ENCODE results near the gene CCDC81.

Gene CCDC81

GRCh38 chr11:86370171-86370570 is 4.5 kb upstream of the CCDC81 start:
- Histone ChIP-seq H3K27me3 (ENCODE audit: insufficient read depth, low read length) (no peaks in the 10 kb centered on the region), H3K9me3 (ENCODE audit: insufficient read depth, low read depth, low read length) (no peaks in the 10 kb centered on the region), H3K9ac (ENCODE audit: low read length) (no peak overlapping the region), H2BK5ac (ENCODE audit: low read depth, low read length, poor library complexity) (no peak overlapping the region), H3K18ac (ENCODE audit: low read length) (no peak overlapping the region), H3K4me1 (ENCODE audit: control insufficient read depth in 1 of 2, insufficient read depth in 2 of 2, low read length in 2 of 2) (peaks cover 3 to 6% of the 10 kb centered on the region in 2 experiments), H2BK12ac (ENCODE audit: low read length) (no peak overlapping the region), H3K4ac (ENCODE audit: low read depth, low read length) (no peak overlapping the region), H3K14ac (ENCODE audit: low read length) (no peak overlapping the region), H4K8ac (ENCODE audit: low read depth, low read length) (no peak overlapping the region), H3K4me2 (ENCODE audit: low read length) (no peak overlapping the region), H4K12ac (ENCODE audit: low read depth, low read length) (no peak overlapping the region), H2AFZ (ENCODE audit: insufficient read depth, low read length, poor library complexity) (no peak overlapping the region), H3K36me3 (ENCODE audit: control insufficient read depth in 1 of 2, insufficient read depth in 2 of 2, low read length in 2 of 2) (no peaks in the 10 kb centered on the region), H3K23ac (ENCODE audit: low read length) (no peak overlapping the region), H3K79me2 (ENCODE audit: control insufficient read depth, insufficient read depth, low read length, poor library complexity) (no peaks in the 10 kb centered on the region), H4K91ac (ENCODE audit: low read depth, low read length) (no peak overlapping the region), H3K4me3 (ENCODE audit: low read depth, low read length) (no peak overlapping the region), H3K27ac (ENCODE audit: low read depth, low read length) (no peak overlapping the region), H2BK120ac (ENCODE audit: insufficient read depth, low read length, poor library complexity) (no peak overlapping the region), H3K79me1 (ENCODE audit: low read length) (peaks cover 6% of the 10 kb centered on the region), H2AK5ac (ENCODE audit: low read length) (peak overlapping the region; percentile 55)
- no peak for DNase-seq
- no CpG with 5 or more reads among the region's 4 CpGs for WGBS (ENCODE audit: extremely low coverage, insufficient coverage, insufficient read length)

- WGBS (ENCODE audit: extremely low coverage, insufficient coverage, insufficient read length): no CpG with 5 or more reads among the region's 6 CpGs
- no peak overlapping the region for H2BK120ac ChIP-seq (ENCODE audit: insufficient read depth, low read length, poor library complexity)
- peak overlapping the region; percentile 13 for H3K4me2 ChIP-seq (ENCODE audit: low read length)
- H3K27me3 ChIP-seq (ENCODE audit: insufficient read depth, low read length): no peaks in the 10 kb centered on the region
- peak overlapping the region; percentile 4 for H4K91ac ChIP-seq (ENCODE audit: low read depth, low read length)
- peak overlapping the region; percentile 32 for H3K27ac ChIP-seq (ENCODE audit: low read depth, low read length)
- peaks cover 3 to 6% of the 10 kb centered on the region in 2 experiments for H3K4me1 ChIP-seq (ENCODE audit: control insufficient read depth in 1 of 2, insufficient read depth in 2 of 2, low read length in 2 of 2)
- H2AFZ ChIP-seq (ENCODE audit: insufficient read depth, low read length, poor library complexity): no peak overlapping the region
- DNase-seq: peak; percentile 79 to 94
- no peak overlapping the region for H2BK12ac ChIP-seq (ENCODE audit: low read length)
- H3K9me3 ChIP-seq (ENCODE audit: insufficient read depth, low read depth, low read length): no peaks in the 10 kb centered on the region
- H4K8ac ChIP-seq (ENCODE audit: low read depth, low read length): no peak overlapping the region
- no peak overlapping the region for H3K4me3 ChIP-seq (ENCODE audit: low read depth, low read length)
- H3K36me3 ChIP-seq (ENCODE audit: control insufficient read depth in 1 of 2, insufficient read depth in 2 of 2, low read length in 2 of 2): no peaks in the 10 kb centered on the region
- H3K14ac ChIP-seq (ENCODE audit: low read length): no peak overlapping the region
- H3K4ac ChIP-seq (ENCODE audit: low read depth, low read length): no peak overlapping the region
- no peak overlapping the region for H3K18ac ChIP-seq (ENCODE audit: low read length)
- H2BK5ac ChIP-seq (ENCODE audit: low read depth, low read length, poor library complexity): no peak overlapping the region
- peaks cover 6% of the 10 kb centered on the region for H3K79me1 ChIP-seq (ENCODE audit: low read length)
- no peak overlapping the region for H3K23ac ChIP-seq (ENCODE audit: low read length)
- no peaks in the 10 kb centered on the region for H3K79me2 ChIP-seq (ENCODE audit: control insufficient read depth, insufficient read depth, low read length, poor library complexity)
- H2AK5ac ChIP-seq (ENCODE audit: low read length): no peak overlapping the region
- H3K9ac ChIP-seq (ENCODE audit: low read length): no peak overlapping the region
- H4K12ac ChIP-seq (ENCODE audit: low read depth, low read length): no peak overlapping the region
These were observed 3.6 kb upstream of the CCDC81 start for GRCh38 chr11:86370922-86371594.

- H2AFZ ChIP-seq (ENCODE audit: insufficient read depth, low read length, poor library complexity): no peak overlapping the region
- no peak overlapping the region for H2AK5ac ChIP-seq (ENCODE audit: low read length)
- WGBS (ENCODE audit: extremely low coverage, insufficient coverage, insufficient read length): no CpG with 5 or more reads among the region's 1 CpG
- H4K8ac ChIP-seq (ENCODE audit: low read depth, low read length): no peak overlapping the region
- no peaks in the 10 kb centered on the region for H3K36me3 ChIP-seq (ENCODE audit: control insufficient read depth in 1 of 2, insufficient read depth in 2 of 2, low read length in 2 of 2)
- no peaks in the 10 kb centered on the region for H3K27me3 ChIP-seq (ENCODE audit: insufficient read depth, low read length)
- no peak overlapping the region for H3K4me3 ChIP-seq (ENCODE audit: low read depth, low read length)
- no peak overlapping the region for H4K12ac ChIP-seq (ENCODE audit: low read depth, low read length)
- H2BK5ac ChIP-seq (ENCODE audit: low read depth, low read length, poor library complexity): no peak overlapping the region
- no peak overlapping the region for H4K91ac ChIP-seq (ENCODE audit: low read depth, low read length)
- no peak overlapping the region for H3K27ac ChIP-seq (ENCODE audit: low read depth, low read length)
- DNase-seq: no peak
- no peak overlapping the region for H3K4me2 ChIP-seq (ENCODE audit: low read length)
- no peak overlapping the region for H3K18ac ChIP-seq (ENCODE audit: low read length)
- H3K14ac ChIP-seq (ENCODE audit: low read length): no peak overlapping the region
- H3K4ac ChIP-seq (ENCODE audit: low read depth, low read length): no peak overlapping the region
- no peaks in the 10 kb centered on the region for H3K79me2 ChIP-seq (ENCODE audit: control insufficient read depth, insufficient read depth, low read length, poor library complexity)
- H3K9ac ChIP-seq (ENCODE audit: low read length): no peak overlapping the region
- no peaks in the 10 kb centered on the region for H3K9me3 ChIP-seq (ENCODE audit: insufficient read depth, low read depth, low read length)
- peaks cover 3 to 6% of the 10 kb centered on the region in 2 experiments for H3K4me1 ChIP-seq (ENCODE audit: control insufficient read depth in 1 of 2, insufficient read depth in 2 of 2, low read length in 2 of 2)
- H3K23ac ChIP-seq (ENCODE audit: low read length): no peak overlapping the region
- no peak overlapping the region for H2BK120ac ChIP-seq (ENCODE audit: insufficient read depth, low read length, poor library complexity)
- H3K79me1 ChIP-seq (ENCODE audit: low read length): peaks cover 6% of the 10 kb centered on the region
- no peak overlapping the region for H2BK12ac ChIP-seq (ENCODE audit: low read length)
These were observed 2.6 kb upstream of the CCDC81 start for GRCh38 chr11:86372041-86372440.

- no peak overlapping the region for H3K9ac ChIP-seq (ENCODE audit: low read length)
- peaks cover 6% of the 10 kb centered on the region for H3K79me1 ChIP-seq (ENCODE audit: low read length)
- no peak overlapping the region for H3K27ac ChIP-seq (ENCODE audit: low read depth, low read length)
- H2AFZ ChIP-seq (ENCODE audit: insufficient read depth, low read length, poor library complexity): no peak overlapping the region
- H2BK5ac ChIP-seq (ENCODE audit: low read depth, low read length, poor library complexity): no peak overlapping the region
- H2AK5ac ChIP-seq (ENCODE audit: low read length): no peak overlapping the region
- H4K12ac ChIP-seq (ENCODE audit: low read depth, low read length): no peak overlapping the region
- no peaks in the 10 kb centered on the region for H3K79me2 ChIP-seq (ENCODE audit: control insufficient read depth, insufficient read depth, low read length, poor library complexity)
- peaks cover 3 to 6% of the 10 kb centered on the region in 2 experiments for H3K4me1 ChIP-seq (ENCODE audit: control insufficient read depth in 1 of 2, insufficient read depth in 2 of 2, low read length in 2 of 2)
- H3K23ac ChIP-seq (ENCODE audit: low read length): no peak overlapping the region
- H3K4ac ChIP-seq (ENCODE audit: low read depth, low read length): no peak overlapping the region
- H4K91ac ChIP-seq (ENCODE audit: low read depth, low read length): no peak overlapping the region
- no peak overlapping the region for H3K14ac ChIP-seq (ENCODE audit: low read length)
- H4K8ac ChIP-seq (ENCODE audit: low read depth, low read length): no peak overlapping the region
- no peaks in the 10 kb centered on the region for H3K36me3 ChIP-seq (ENCODE audit: control insufficient read depth in 1 of 2, insufficient read depth in 2 of 2, low read length in 2 of 2)
- no peak overlapping the region for H3K18ac ChIP-seq (ENCODE audit: low read length)
- H2BK12ac ChIP-seq (ENCODE audit: low read length): no peak overlapping the region
- DNase-seq: no peak
- no peak overlapping the region for H3K4me2 ChIP-seq (ENCODE audit: low read length)
- H2BK120ac ChIP-seq (ENCODE audit: insufficient read depth, low read length, poor library complexity): no peak overlapping the region
- H3K27me3 ChIP-seq (ENCODE audit: insufficient read depth, low read length): no peaks in the 10 kb centered on the region
- H3K9me3 ChIP-seq (ENCODE audit: insufficient read depth, low read depth, low read length): no peaks in the 10 kb centered on the region
- no peak overlapping the region for H3K4me3 ChIP-seq (ENCODE audit: low read depth, low read length)
These were observed 2.1 kb upstream of the CCDC81 start for GRCh38 chr11:86372586-86372985.
